ENCODE results near the gene SERP2. TPM values are rescaled to one million over a fixed set of nuclear protein-coding genes. Genes with fewer than 3 reads are reported as not detected.
A peak's percentile ranks its signal among the peaks of the same experiment; 100 is the strongest.

Gene SERP2
- total and polyA plus RNA-seq, 9 of the 15 experiments (the other 6 are each of a cell fraction or from before 2014, with no cell fraction given) = 0.13 TPM; not detected in 8

GRCh38 chr13:44371421-44371820 is 2.2 kb upstream of the SERP2 start:
- no TSS peak for BruUV-seq (replicated peaks)
- POLR2A ChIA-PET = no interaction called here
- 0 out of 2 replicates have a peak, but pooled peaks have one; percentile 12 for TF ChIP-seq CEBPB (tag; IDR thresholded peaks at IDR 0.05)
- no peak for TF ChIP-seq BRF2 (IDR thresholded peaks at IDR 0.05; ENCODE audit: borderline replicate concordance, insufficient read depth, insufficient read length)
- Histone ChIP-seq H3K9ac (ENCODE audit: insufficient read depth in 1 of 2, low read depth in 2 of 2, low read length in 2 of 2) (no peak overlapping the region), H3K36me3 (ENCODE audit: control insufficient read depth, insufficient read depth, low read length) (no peaks in the 10 kb centered on the region), H3K27me3 (ENCODE audit: control insufficient read depth in 2 of 2, insufficient read depth in 2 of 2, low read length in 2 of 2) (no peaks in the 10 kb centered on the region), H3K9me3 (replicated peaks; ENCODE audit: control insufficient read depth, insufficient read depth, low read depth, low read length) (no peaks in the 10 kb centered on the region), H2AFZ (ENCODE audit: low read depth, low read length) (no peak overlapping the region), H4K20me1 (replicated peaks; ENCODE audit: control insufficient read depth, insufficient read depth, low read length) (no peaks in the 10 kb centered on the region), H3K79me2 (ENCODE audit: control insufficient read depth, insufficient read depth, low read length) (no peaks in the 10 kb centered on the region), H3K9me1 (ENCODE audit: control insufficient read depth, insufficient read depth, low read length) (no peaks in the 10 kb centered on the region), H3K27ac (ENCODE audit: extremely low read depth, low read depth, low read length) (no peak overlapping the region), H3K4me1 (replicated peaks in 1 of 2; ENCODE audit: control insufficient read depth in 2 of 2, insufficient read depth in 2 of 2, low read length in 2 of 2) (peaks cover 0 to 15% of the 10 kb centered on the region in 2 experiments; a peak in 2 of 5 replicates), H3K4me2 (ENCODE audit: insufficient read depth, low read length) (no peak overlapping the region), H3K4me3 (no peak overlapping the region)
- FAIRE-seq (no peak), ATAC-seq (no peak), DNase-seq (ENCODE audit: extremely low read depth in 1 of 4, low spot score in 3 of 4) (no peak)
- CTCF ChIA-PET (ENCODE audit: low intra/inter-chr PET ratio) = no interaction called here
- intact Hi-C loops (cut with micrococcal nuclease) (no loop called here), in situ Hi-C loops (cut with MboI) (no loop called here)
- WGBS (ENCODE audit: insufficient coverage, low coverage, missing lambda C conversion rate) = 16% methylated on average over 3 of the region's 3 CpGs

GRCh38 chr13:44373247-44373600 is 400 bp upstream of the SERP2 start:
- Histone ChIP-seq H3K9me1 (ENCODE audit: control insufficient read depth, insufficient read depth, low read length) (no peaks in the 10 kb centered on the region), H3K36me3 (ENCODE audit: control insufficient read depth, insufficient read depth, low read length) (no peaks in the 10 kb centered on the region), H3K4me1 (replicated peaks in 1 of 2; ENCODE audit: control insufficient read depth in 2 of 2, insufficient read depth in 2 of 2, low read length in 2 of 2) (peaks cover 0 to 12% of the 10 kb centered on the region in 2 experiments; a peak in 2 of 5 replicates), H3K9ac (ENCODE audit: insufficient read depth in 1 of 2, low read depth in 2 of 2, low read length in 2 of 2) (no peak overlapping the region), H3K27me3 (ENCODE audit: control insufficient read depth in 2 of 2, insufficient read depth in 2 of 2, low read length in 2 of 2) (no peaks in the 10 kb centered on the region), H3K27ac (ENCODE audit: extremely low read depth, low read depth, low read length) (no peak overlapping the region), H3K4me3 (no peak overlapping the region), H3K79me2 (ENCODE audit: control insufficient read depth, insufficient read depth, low read length) (no peaks in the 10 kb centered on the region), H2AFZ (ENCODE audit: low read depth, low read length) (no peak overlapping the region), H3K4me2 (ENCODE audit: insufficient read depth, low read length) (no peak overlapping the region), H3K9me3 (replicated peaks; ENCODE audit: control insufficient read depth, insufficient read depth, low read depth, low read length) (no peaks in the 10 kb centered on the region), H4K20me1 (replicated peaks; ENCODE audit: control insufficient read depth, insufficient read depth, low read length) (no peaks in the 10 kb centered on the region)
- ChIA-PET CTCF (ENCODE audit: low intra/inter-chr PET ratio) (no interaction called here), POLR2A (no interaction called here)
- ATAC-seq = no peak
- intact Hi-C loops (cut with micrococcal nuclease) (no loop called here), in situ Hi-C loops (cut with MboI) (no loop called here)
- BruUV-seq (replicated peaks) = no TSS peak
- WGBS (ENCODE audit: insufficient coverage, low coverage, missing lambda C conversion rate) = no CpG with 5 or more reads among the region's 29 CpGs
- DNase-seq (ENCODE audit: extremely low read depth in 1 of 4, low spot score in 3 of 4) = no peak
- FAIRE-seq = no peak
- TF ChIP-seq ZNF232 (CRISPR knock-in tag; IDR thresholded peaks at IDR 0.05) = no peak
- TF ChIP-seq NCOR1 (IDR thresholded peaks at IDR 0.05) = no peak
- TF ChIP-seq CLOCK (CRISPR knock-in tag; IDR thresholded peaks at IDR 0.05; ENCODE audit: borderline replicate concordance) = no peak
- no peak for TF ChIP-seq TCF7L2 (IDR thresholded peaks at IDR 0.05; ENCODE audit: low read depth, low read length)
- no peak for TF ChIP-seq NEUROD1 (IDR thresholded peaks at IDR 0.05; ENCODE audit: borderline replicate concordance, low read depth, low read length, partially characterized antibody)
- no peak for TF ChIP-seq FOXP4 (CRISPR knock-in tag; IDR thresholded peaks at IDR 0.05; ENCODE audit: borderline replicate concordance)

All from K562 (cell line).